Measurements from ENCODE around the gene B3GALT4. TPM values are rescaled to one million over a fixed set of nuclear protein-coding genes. Genes with fewer than 3 reads are reported as not detected.
"Not testable (repeated sequence)": the region's sequence is repeated elsewhere in the genome, so short reads cannot be mapped to it uniquely, and the experiment has no call there.

The B3GALT4 gene, protein sequence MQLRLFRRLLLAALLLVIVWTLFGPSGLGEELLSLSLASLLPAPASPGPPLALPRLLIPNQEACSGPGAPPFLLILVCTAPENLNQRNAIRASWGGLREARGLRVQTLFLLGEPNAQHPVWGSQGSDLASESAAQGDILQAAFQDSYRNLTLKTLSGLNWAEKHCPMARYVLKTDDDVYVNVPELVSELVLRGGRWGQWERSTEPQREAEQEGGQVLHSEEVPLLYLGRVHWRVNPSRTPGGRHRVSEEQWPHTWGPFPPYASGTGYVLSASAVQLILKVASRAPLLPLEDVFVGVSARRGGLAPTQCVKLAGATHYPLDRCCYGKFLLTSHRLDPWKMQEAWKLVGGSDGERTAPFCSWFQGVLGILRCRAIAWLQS
- not detected in 2 replicates for total RNA-seq (2014; rRNA removed; shearing (Covaris generic))

DNA sequence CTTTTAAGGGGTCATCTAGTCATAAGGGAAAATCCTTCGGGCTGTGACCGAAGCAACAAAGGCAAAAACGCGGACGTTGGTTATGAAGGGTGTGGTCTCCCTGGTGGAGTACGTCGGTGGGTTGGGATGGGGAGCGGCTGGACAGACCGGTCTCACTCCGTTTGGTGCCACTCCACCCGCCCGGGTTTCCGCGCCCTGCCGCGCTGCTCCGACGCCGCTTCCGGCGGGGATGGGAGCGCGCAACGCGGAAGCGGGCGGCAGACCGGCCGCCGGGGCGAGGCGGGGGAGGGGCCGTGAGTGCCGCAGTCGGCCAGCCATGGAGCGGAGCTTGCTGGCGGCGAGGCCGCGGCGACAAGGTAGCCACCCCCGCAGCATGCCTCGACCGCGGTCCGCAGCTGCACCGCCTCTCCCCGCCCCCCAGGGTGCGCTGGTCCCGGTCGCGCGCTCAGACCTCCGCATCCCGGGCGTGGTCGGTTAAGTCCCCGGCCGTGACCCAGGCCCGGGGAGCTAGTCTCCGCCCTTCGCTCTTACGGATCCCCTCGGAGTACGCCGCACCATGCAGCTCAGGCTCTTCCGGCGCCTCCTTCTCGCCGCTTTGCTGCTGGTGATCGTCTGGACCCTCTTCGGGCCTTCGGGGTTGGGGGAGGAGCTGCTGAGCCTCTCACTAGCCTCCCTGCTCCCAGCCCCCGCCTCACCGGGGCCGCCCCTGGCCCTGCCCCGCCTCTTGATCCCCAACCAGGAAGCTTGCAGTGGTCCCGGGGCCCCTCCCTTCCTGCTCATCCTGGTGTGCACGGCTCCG is at the start of gene B3GALT4:
Gene B3GALT4, plus strand, starts transcription at position 260 of the 799 bp plus-strand sequence. Its CDS starts 297 bp downstream, at position 557.
- no peak for DNase-seq (ENCODE audit: low read depth)

- DNase-seq (ENCODE audit: low read depth) = no peak
Observed at GRCh38 chr6:33235221-33235634, 41.7 kb upstream of the B3GALT4 start.

- no peak for DNase-seq (ENCODE audit: low read depth)
Observed at GRCh38 chr6:33236328-33236727, 40.6 kb upstream of the B3GALT4 start.

DNA sequence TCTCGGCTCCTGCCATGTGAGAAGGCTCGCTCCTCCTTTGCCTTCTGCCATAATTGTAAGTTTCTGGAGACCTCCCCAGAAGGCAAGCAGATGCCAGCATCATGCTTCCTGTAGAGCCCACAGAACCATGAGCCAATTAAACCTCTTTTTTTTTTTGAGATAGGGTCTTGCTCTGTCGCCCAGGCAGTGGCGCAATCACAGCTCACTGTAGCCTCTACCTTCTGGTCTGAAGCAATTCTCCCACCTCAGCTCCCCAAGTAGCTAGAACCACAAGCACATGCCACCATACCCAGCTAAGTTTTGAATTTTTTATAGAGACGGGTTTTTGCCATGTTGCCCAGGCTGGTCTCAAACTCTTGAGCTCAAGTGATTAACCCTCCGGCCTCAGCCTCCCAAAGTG is 40.1 kb upstream of the B3GALT4 start:
- DNase-seq (ENCODE audit: low read depth) = no peak

DNA sequence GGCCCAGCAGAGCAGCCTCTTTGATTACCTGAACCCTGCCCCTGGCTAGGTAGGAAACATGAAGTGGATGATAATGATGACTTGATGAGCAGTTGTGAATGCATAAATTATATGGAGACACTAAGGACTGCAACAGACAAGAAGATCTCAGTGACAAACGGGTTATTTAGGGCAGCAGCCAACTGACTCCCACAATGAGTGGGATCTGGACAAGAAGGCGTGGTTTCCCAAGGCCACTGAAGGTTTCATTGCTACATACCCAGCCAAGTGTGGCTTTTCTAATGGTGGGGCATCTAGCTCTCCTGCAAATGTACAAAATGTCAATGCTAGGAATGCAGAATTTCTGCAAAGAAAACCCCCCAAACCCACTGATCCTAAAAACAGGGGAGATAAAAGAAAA is 39.2 kb upstream of the B3GALT4 start:
- no peak for DNase-seq (ENCODE audit: low read depth)

- DNase-seq (ENCODE audit: low read depth) = no peak
Observed at GRCh38 chr6:33241968-33242367, 35.0 kb upstream of the B3GALT4 start.

DNA sequence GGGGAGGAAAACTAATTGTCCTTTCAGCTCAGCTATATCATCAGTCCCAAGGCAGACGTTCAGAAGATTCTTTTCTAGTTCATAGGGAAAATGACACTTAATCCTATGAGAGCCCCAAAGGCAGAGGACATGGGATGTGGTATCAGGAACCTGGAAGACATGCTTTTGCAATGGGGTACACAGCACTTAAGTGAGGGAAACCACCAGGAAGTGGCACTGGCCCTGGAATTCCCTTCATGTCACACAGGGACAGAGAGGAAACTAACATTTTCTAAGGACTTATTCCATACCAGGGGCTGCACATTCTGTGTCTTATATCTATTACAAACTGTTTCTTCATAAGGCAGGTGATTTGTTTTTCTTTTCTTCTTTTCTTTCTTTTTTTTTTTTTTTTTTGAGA is 33.4 kb upstream of the B3GALT4 start:
- DNase-seq (ENCODE audit: low read depth) = no peak

- DNase-seq (ENCODE audit: low read depth) = peak; percentile 91
Observed at GRCh38 chr6:33247977-33248642, 28.8 kb upstream of the B3GALT4 start.

DNA sequence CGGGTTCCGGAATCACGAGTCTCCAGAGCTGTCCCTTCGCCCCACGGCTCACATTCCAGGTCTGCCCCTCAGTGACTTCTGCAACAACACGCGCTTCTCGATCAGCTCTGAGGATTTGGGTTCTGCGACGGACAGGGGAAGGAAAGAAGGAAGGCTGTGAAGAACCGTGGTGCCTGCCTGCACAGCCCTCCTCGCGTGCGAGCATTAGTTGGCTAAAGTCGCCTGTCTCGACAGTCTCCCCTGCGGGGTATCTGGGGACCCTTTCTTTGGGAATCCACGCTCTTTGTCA is 28.3 kb upstream of the B3GALT4 start:
- DNase-seq (ENCODE audit: low read depth) = peak; percentile 80

DNA sequence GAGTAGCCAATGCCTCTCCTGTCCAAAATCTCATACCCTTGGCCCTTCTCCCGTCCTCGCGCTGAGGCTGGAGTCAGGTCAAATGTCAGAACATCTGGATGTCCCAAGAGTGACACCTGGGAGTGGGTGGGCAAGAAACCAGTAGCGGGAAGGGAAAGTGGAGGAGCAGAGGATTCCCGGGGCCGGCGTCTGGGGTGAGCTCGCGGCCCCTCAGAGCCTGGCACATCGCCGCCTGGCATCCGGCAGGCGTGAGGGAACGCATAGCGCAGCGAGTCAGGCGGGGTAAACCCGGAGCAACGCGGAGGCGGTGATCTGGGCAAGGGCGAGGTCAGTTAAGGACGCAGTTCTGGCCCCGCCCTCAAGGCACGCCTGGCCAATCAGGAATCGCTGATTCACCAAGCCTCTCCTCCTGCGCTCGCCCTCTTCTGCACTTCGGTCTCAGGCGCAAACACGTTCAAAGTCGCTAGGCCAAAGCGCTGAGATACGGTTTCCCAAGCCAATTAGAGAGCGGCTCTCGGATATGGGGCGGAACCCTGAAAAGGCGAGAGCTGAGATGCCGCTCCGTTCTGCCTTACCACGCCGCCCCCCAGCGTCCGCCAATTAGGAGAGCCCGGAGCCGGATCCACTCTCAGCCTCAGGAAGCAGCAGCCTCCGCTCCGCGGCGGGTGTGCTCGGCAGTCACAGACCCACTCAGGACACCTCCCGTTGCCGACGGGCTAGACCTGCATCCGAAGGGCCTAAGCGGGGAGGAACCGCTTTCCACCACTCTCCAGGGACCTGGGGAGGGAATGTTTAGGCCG is 27.8 kb upstream of the B3GALT4 start:
- peak; percentile 100 for DNase-seq (ENCODE audit: low read depth)

- DNase-seq (ENCODE audit: low read depth) = peak; percentile 99
Observed at GRCh38 chr6:33249732-33250630, 26.9 kb upstream of the B3GALT4 start.

DNA sequence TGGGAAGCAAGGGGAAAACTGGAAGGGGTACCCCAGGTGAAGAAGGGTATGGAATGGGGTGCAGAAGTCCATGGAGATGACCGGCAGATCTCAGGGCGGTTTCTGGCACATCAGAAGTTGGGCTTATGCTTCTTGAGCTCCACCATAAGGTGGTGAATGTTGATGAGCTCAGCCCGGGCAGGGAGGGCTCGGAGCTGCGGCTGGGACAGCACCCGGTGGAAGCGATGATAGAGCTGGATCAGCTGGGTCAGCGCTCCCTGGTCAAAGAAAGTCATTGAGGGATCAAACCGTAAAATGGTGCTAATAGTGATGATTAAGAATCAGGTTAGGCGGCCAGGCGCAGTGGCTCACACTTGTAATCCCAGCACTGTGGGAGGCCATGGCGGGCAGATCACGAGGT is 26.2 kb upstream of the B3GALT4 start:
- no peak for DNase-seq (ENCODE audit: low read depth)

DNA sequence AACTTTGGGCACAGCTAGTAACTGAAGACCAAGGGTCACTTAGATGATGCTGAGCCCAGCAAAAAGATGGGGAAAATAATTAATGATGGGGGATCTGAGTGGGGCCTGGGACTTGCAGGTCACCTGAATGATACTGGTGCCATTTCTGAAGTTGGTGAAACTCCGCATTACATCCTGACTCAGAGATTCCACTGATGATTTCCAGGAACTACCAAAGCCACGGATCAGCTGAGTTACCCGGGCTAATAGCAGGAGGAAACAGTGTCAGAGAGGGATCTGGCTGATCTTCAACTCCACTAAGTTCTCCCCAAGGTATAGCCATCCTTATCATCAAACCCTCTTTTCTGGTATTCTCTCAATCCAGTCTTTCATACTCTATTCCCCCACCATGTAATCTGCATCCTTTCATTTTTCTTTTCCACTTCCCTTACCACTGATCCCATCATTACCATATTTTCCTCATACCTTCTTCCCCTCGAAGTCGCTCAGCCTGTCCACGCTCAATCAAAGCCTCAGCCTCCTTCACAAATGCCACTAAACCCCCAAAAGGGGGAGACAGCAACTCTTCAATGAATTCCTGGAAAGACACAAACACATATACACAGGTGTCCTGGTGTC is 25.4 kb upstream of the B3GALT4 start:
- DNase-seq (ENCODE audit: low read depth) = peak; percentile 74

GRCh38 chr6:33252759-33253158 is 24.2 kb upstream of the B3GALT4 start:
- DNase-seq (ENCODE audit: low read depth) = peak; percentile 60

GRCh38 chr6:33254591-33254990 is 22.3 kb upstream of the B3GALT4 start:
- no peak for DNase-seq (ENCODE audit: low read depth)

DNA sequence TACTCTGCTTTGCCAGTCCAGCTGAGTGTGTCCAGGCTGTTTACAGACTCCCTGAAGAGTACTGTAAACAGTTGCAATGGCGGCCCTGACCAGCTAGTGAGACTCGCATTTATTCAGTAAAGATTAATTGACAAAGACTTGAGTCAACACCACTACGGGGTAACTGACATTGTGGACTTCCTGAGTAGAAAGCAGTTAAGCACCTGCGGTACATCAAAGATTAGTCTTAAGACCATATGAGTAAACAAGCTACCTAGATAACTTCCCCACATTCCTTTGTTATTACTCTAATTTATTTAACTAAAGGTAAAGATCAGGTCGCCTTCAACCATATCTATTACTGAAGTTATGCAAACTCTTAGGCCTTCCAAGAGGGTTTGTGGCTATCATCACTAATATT is 17.9 kb upstream of the B3GALT4 start:
- DNase-seq (ENCODE audit: low read depth) = peak; percentile 34

DNA sequence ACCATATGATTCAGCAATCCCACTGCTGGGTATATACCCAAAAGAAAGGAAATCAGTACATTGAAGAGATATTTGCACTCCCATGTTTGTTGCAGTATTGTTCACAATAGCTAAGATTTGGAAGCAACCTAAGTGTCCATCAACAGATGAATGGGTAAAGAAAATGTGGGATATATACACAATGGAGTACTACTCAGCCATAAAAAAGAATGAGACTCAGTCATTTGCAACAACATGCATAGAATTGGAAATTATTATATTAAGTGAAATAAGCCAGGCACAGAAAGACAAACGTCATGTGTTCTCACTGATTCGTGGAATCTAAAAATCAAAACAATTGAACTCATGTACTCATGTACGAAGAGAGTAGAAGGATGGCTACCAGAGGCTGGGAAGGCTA is 14.4 kb upstream of the B3GALT4 start:
- not testable (repeated sequence) for DNase-seq (ENCODE audit: low read depth)

DNA sequence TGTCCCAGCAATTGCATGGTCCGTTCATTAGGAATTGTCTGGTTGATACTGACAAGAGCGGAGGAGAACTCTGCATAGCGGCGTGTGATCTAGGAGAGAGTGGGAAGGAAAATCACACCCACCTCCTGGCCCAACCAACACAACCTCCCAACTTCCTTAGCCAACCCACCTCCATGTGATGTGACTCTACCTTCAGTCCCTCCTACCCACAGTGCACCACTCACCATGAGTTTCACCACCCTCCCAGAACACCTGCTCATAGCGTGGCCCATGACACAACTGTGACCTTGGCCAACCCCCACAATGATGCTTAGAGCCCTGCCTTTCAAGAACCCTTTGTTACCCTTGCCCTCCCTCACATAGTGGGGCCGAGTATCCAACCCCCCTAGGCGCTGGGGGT is 12.9 kb upstream of the B3GALT4 start:
- no peak for DNase-seq (ENCODE audit: low read depth)

GRCh38 chr6:33271117-33271467 is 5.8 kb upstream of the B3GALT4 start:
- DNase-seq (ENCODE audit: low read depth) = peak; percentile 33
